HepG2 (cell line): Measurements from ENCODE around the gene TUBB4B. TPM values are rescaled to one million over a fixed set of nuclear protein-coding genes. Genes with fewer than 3 reads are reported as not detected.

ENCODE experiments used
- ATAC-seq: fragments of 200-7000 bp; cut with Tn5 transposase; 3 replicates; pipeline ENCODE4 v1.9.1; 2020; ENCODE audit warnings: mild to moderate bottlenecking, moderate library complexity
- BruUV-seq: library from RNA; stranded (reverse); fragments of 400-500 nt; replicated peaks from 2 replicates; lab custom pipeline; 2021; lab: Mats Ljungman, UMichigan
- CTCF ChIA-PET: fragments of 300-600 bp; formaldehyde crosslinking; extraction: SDS; loops from one replicate; lab custom pipeline; 2021; ENCODE audit warnings: low total read pairs, inconsistent platforms, low intra/inter-chr PET ratio; lab: Yijun Ruan, JAX
- POLR2A ChIA-PET: fragments of 350-600 bp; sonication (Branson Sonifier 250); formaldehyde crosslinking; loops from one replicate; lab custom pipeline; 2020; ENCODE audit warnings: antibody characterized with exemption, inconsistent platforms; lab: Yijun Ruan, JAX
- DNase-seq: peaks from one replicate; pipeline ENCODE4 v3.0.0-alpha.2; 2015; ENCODE audit warnings: low spot score
- FAIRE-seq: peaks from 3 replicates; lab custom pipeline; 2011; peaks lifted over from hg19 to GRCh38; lab: Jason Lieb, UNC
- H2AFZ ChIP-seq: one replicate; pipeline ENCODE4 v1.6.1; 2011; ENCODE audit warnings: low read length, inconsistent platforms
- H3K27ac ChIP-seq: fragments of 300-600 bp; 3 replicates; pipeline ENCODE4 v1.8.0; 2011; ENCODE audit warnings: mixed run types, mild to moderate bottlenecking, mixed read lengths, low read length, inconsistent platforms; ENCODE audit not compliant: insufficient read depth; ENCODE audit errors: extremely low read length
- H3K27me3 ChIP-seq, 2 experiments: fragments of 200-600 bp in 1 of 2; 2 replicates in 1 of 2; 3 replicates in 1 of 2; pipeline versions ENCODE4 v1.6.0 to v1.8.0; 2011; ENCODE audit warnings: low read length in 2 of 2, mild to moderate bottlenecking in 2 of 2, moderate library complexity in 2 of 2, inconsistent platforms in 1 of 2; ENCODE audit not compliant: insufficient read depth in 2 of 2, control insufficient read depth in 1 of 2
- H3K36me3 ChIP-seq, 2 experiments: fragments of 200-600 bp in 1 of 2; replicated peaks in 1 of 2; 2 replicates in 1 of 2; 3 replicates in 1 of 2; pipeline versions ENCODE4 v1.5.1 to v1.8.0; 2011; ENCODE audit warnings: low read length in 2 of 2, inconsistent platforms in 1 of 2; ENCODE audit not compliant: insufficient read depth in 2 of 2, control insufficient read depth in 1 of 2
- H3K4me1 ChIP-seq: 2 replicates; pipeline ENCODE4 v1.5.1; 2012; ENCODE audit warnings: low read length, inconsistent platforms; ENCODE audit not compliant: insufficient read depth
- H3K4me2 ChIP-seq: 2 replicates; pipeline ENCODE4 v1.6.0; 2011; ENCODE audit warnings: low read depth, low read length, inconsistent platforms
- H3K4me3 ChIP-seq, 3 experiments: fragments of 200-600 bp in 1 of 3; sonication (generic), shearing (Covaris generic) in 1 of 3; replicated peaks in 1 of 3; 2 replicates each; pipeline ENCODE4 v1.5.1; 2011 to 2016; ENCODE audit warnings: low read length in 3 of 3, inconsistent platforms in 2 of 3, low read depth in 2 of 3, mild to moderate bottlenecking in 2 of 3, control low read depth in 1 of 3, mixed read lengths in 1 of 3; ENCODE audit not compliant: insufficient read depth in 1 of 3
- H3K79me2 ChIP-seq: one replicate; pipeline ENCODE4 v1.6.1; 2011; ENCODE audit warnings: low read length, inconsistent platforms; ENCODE audit not compliant: insufficient read depth
- H3K9ac ChIP-seq: 2 replicates; pipeline ENCODE4 v1.6.0; 2011; ENCODE audit warnings: mild to moderate bottlenecking, low read depth, low read length, inconsistent platforms; ENCODE audit not compliant: insufficient read depth
- H3K9me3 ChIP-seq: 2 replicates; pipeline ENCODE4 v1.5.1; 2012; ENCODE audit warnings: mild to moderate bottlenecking, low read length
- H4K20me1 ChIP-seq: 2 replicates; pipeline ENCODE4 v1.6.0; 2011; ENCODE audit warnings: inconsistent platforms, mild to moderate bottlenecking, low read length, moderate library complexity; ENCODE audit not compliant: insufficient read depth
- EZH2 ChIP-seq: conservative IDR thresholded peaks from 2 replicates; pipeline ENCODE4 v1.6.1; 2012; ENCODE audit warnings: mild to moderate bottlenecking, low read depth, low read length, moderate library complexity
- NFE2 ChIP-seq: sonication (generic); formaldehyde crosslinking; IDR thresholded peaks from 2 replicates; pipeline ENCODE4 v1.4.0; 2020; ENCODE audit warnings: missing genetic modification reagents
- POLR2A ChIP-seq, 2 experiments: IDR thresholded peaks; 2 replicates each; pipeline ENCODE4 v1.6.1; 2011; ENCODE audit warnings: low read depth in 2 of 2, low read length in 2 of 2, mild to moderate bottlenecking in 1 of 2, moderate library complexity in 1 of 2; ENCODE audit not compliant: insufficient read depth in 1 of 2
- ZNF225 ChIP-seq: sonication (generic); formaldehyde crosslinking; IDR thresholded peaks from 2 replicates; pipeline ENCODE4 v1.4.0; 2020; ENCODE audit warnings: mild to moderate bottlenecking, missing genetic modification reagents
- ZNF280D ChIP-seq: sonication (generic); formaldehyde crosslinking; IDR thresholded peaks from 2 replicates; pipeline ENCODE4 v1.5.1; 2020; ENCODE audit warnings: mild to moderate bottlenecking, missing genetic modification reagents
- ZNF552 ChIP-seq: sonication (generic); formaldehyde crosslinking; IDR thresholded peaks from 2 replicates; pipeline ENCODE4 v1.9.0; 2022; ENCODE audit warnings: missing genetic modification reagents, mild to moderate bottlenecking, borderline replicate concordance
- WGBS: methylation state at CpG from one replicate; pipeline ENCODE4 v1.1.6; 2017; ENCODE audit warnings: low lambda C conversion rate; 5-methylcytosine and 5-hydroxymethylcytosine counted together
- in situ Hi-C: cut with HindIII; loops from 2 replicates; pipeline ENCODE4 v1.10.0; 2017; ENCODE audit warnings: low pct_unique_long_range_greater_than_20kb; ENCODE audit not compliant: extremely low pct_ligation_motif_present
- intact Hi-C: fragments of 100-400 bp; cut with micrococcal nuclease; formaldehyde crosslinking; loops from one replicate; pipeline ENCODE4 v1.10.0; 2022; ENCODE audit not compliant: unreplicated experiment
- polyA plus RNA-seq, 8 experiments: library from polyadenylated mRNA; depleted of rRNA in 3 of 8; stranded (reverse) in 7 of 8; unstranded in 1 of 8; fragments of >200 nt; fragmentation: Illumina TruSeq in 4 of 8; extraction: Trizol in 4 of 8; gene quantifications; 2 replicates each; pipeline versions ENCODE4 v1.2.1 to v1.2.3, GENCODE V29; 2011 to 2016; ENCODE audit warnings: low read depth in 4 of 8, missing spikeins in 1 of 8, mixed read lengths in 1 of 8; ENCODE audit not compliant: insufficient read depth in 1 of 8
- total RNA-seq, 5 experiments: library from RNA; depleted of rRNA; stranded (reverse); fragments of >200 nt; fragmentation: Illumina TruSeq; extraction: Trizol; gene quantifications; 2 replicates each; pipeline ENCODE4 v1.2.3, GENCODE V29; 2016; ENCODE audit warnings: low read depth in 1 of 5
- TF ChIP-seq, protein P1 (sequence below): sonication (generic); formaldehyde crosslinking; IDR thresholded peaks from 2 replicates; pipeline ENCODE4 v1.5.0; 2020; ENCODE audit warnings: mild to moderate bottlenecking, missing genetic modification reagents
- TF ChIP-seq, protein P2 (sequence below): sonication (generic); formaldehyde crosslinking; IDR thresholded peaks from 2 replicates; pipeline ENCODE4 v1.5.1; 2020; ENCODE audit warnings: mild to moderate bottlenecking, missing genetic modification reagents, borderline replicate concordance

TUBB4B gene
- total and polyA plus RNA-seq, 2 of the 13 experiments (the other 11 are each of a cell fraction or from before 2014, with no cell fraction given): 182 to 412 TPM

DNA sequence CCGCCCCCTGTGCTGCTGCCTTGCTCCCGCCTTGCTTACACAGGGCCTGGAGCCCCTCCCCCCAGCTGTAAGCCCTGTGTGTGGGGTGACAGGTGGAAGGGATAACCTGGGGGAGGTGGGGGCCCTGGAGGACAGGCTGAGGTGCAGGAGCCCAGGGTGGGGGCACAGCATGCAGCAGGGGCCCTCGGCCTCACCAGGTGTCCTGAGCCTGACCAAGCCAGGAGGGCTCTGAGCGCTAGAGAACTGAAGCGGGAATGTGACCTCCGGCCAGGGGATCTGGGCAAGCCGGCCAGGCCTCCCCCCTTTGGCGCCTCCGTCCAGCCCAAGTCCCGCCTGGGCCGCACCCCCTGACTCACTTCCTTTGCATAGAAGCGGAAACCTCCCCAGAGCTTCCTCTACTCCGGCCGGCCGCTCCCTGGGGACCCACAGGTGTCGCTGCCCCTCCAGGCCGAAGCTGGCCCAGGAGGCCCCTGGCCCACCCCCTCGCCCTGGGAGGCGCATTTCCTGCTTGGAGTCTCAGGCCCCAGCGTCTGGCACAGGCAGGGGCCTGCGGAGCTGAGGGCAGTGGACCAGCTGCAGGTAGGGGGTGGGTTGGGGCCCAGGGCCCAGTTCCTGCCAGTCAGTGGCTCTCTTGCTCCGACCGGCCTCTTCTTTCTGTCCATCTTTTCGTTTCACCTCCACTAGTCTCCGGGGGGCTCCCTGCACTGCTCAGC lies 36.4 kb downstream of the TUBB4B start, which contains the start of gene TOR4A (continued):
- TF ChIP-seq, protein P1, sequence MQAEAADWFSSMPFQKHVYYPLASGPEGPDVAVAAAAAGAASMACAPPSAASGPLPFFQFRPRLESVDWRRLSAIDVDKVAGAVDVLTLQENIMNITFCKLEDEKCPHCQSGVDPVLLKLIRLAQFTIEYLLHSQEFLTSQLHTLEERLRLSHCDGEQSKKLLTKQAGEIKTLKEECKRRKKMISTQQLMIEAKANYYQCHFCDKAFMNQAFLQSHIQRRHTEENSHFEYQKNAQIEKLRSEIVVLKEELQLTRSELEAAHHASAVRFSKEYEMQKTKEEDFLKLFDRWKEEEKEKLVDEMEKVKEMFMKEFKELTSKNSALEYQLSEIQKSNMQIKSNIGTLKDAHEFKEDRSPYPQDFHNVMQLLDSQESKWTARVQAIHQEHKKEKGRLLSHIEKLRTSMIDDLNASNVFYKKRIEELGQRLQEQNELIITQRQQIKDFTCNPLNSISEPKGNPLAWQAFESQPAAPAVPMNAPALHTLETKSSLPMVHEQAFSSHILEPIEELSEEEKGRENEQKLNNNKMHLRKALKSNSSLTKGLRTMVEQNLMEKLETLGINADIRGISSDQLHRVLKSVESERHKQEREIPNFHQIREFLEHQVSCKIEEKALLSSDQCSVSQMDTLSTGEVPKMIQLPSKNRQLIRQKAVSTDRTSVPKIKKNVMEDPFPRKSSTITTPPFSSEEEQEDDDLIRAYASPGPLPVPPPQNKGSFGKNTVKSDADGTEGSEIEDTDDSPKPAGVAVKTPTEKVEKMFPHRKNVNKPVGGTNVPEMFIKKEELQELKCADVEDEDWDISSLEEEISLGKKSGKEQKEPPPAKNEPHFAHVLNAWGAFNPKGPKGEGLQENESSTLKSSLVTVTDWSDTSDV (CRISPR knock-in tag): no peak; the same call in 1 of the 2 replicates
- peak in 1 of 2 experiments; percentile 85; a peak in 2 of 4 replicates for TF ChIP-seq POLR2A (IDR thresholded peaks at IDR 0.05; ENCODE audit: insufficient read depth in 1 of 2, low read depth in 2 of 2, low read length in 2 of 2)
- peak; percentile 80; the same call in 1 of the 2 replicates for TF ChIP-seq ZNF280D (CRISPR knock-in tag)
- TF ChIP-seq, all 625 proteins: peak for 247

DNA sequence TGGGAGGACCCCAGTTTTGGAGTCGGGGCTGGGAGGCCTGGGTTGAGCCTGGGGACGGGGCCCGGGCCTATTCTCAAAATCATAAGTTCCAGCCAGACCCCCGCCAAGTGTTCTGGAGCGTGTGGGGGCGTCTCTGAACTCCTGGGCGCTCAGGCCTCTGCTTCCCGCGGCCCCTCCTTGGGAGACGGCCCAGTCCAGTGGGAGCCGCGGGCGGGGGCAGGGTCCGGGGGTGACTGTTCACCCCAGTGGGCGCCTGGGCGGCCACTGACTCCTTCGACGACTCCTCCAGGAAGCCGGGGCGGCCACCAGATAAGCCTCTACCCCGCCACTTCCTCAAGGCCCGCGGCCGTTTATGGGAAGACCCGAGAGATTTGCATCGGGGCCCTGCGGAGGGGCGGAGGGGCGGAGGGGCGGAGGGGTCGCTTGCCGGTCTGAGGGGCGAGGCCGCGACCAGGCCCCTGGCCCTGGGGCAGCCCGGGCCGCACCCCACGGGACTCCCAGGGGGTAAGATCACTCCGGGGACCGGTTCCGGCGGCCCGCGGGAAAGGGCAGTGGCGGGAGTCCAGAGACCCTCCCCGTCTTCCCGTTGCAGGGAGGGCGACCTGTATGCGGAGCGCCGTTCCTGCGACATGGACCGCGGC lies 37.1 kb downstream of the TUBB4B start:
- WGBS: 0% methylated on average over 3 of the region's 54 CpGs
- H3K4me3 ChIP-seq: peak overlapping the region; percentile 87 to 90 (median 88)
- no peak for FAIRE-seq
- TF ChIP-seq ZNF225 (no peak), ZNF552 (no peak), NFE2 (no peak), EZH2 (no peak)
- TF ChIP-seq, protein P2, sequence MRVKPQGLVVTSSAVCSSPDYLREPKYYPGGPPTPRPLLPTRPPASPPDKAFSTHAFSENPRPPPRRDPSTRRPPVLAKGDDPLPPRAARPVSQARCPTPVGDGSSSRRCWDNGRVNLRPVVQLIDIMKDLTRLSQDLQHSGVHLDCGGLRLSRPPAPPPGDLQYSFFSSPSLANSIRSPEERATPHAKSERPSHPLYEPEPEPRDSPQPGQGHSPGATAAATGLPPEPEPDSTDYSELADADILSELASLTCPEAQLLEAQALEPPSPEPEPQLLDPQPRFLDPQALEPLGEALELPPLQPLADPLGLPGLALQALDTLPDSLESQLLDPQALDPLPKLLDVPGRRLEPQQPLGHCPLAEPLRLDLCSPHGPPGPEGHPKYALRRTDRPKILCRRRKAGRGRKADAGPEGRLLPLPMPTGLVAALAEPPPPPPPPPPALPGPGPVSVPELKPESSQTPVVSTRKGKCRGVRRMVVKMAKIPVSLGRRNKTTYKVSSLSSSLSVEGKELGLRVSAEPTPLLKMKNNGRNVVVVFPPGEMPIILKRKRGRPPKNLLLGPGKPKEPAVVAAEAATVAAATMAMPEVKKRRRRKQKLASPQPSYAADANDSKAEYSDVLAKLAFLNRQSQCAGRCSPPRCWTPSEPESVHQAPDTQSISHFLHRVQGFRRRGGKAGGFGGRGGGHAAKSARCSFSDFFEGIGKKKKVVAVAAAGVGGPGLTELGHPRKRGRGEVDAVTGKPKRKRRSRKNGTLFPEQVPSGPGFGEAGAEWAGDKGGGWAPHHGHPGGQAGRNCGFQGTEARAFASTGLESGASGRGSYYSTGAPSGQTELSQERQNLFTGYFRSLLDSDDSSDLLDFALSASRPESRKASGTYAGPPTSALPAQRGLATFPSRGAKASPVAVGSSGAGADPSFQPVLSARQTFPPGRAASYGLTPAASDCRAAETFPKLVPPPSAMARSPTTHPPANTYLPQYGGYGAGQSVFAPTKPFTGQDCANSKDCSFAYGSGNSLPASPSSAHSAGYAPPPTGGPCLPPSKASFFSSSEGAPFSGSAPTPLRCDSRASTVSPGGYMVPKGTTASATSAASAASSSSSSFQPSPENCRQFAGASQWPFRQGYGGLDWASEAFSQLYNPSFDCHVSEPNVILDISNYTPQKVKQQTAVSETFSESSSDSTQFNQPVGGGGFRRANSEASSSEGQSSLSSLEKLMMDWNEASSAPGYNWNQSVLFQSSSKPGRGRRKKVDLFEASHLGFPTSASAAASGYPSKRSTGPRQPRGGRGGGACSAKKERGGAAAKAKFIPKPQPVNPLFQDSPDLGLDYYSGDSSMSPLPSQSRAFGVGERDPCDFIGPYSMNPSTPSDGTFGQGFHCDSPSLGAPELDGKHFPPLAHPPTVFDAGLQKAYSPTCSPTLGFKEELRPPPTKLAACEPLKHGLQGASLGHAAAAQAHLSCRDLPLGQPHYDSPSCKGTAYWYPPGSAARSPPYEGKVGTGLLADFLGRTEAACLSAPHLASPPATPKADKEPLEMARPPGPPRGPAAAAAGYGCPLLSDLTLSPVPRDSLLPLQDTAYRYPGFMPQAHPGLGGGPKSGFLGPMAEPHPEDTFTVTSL (CRISPR knock-in tag): no peak

More for the DNA sequence above, 37.1 kb downstream of the TUBB4B start:
- in situ Hi-C loops: no loop called here
- intact Hi-C loops: no loop called here
- no peak for DNase-seq
- Histone ChIP-seq H4K20me1 (no peaks in the 10 kb centered on the region), H3K36me3 (peaks cover 0 to 11% of the 10 kb centered on the region in 2 experiments; a peak in 3 of 5 replicates), H3K4me1 (peaks cover 21% of the 10 kb centered on the region), H2AFZ (no peak overlapping the region), H3K27ac (peak overlapping the region; percentile 90), H3K79me2 (peaks cover 6% of the 10 kb centered on the region), H3K4me2 (peak overlapping the region; percentile 88), H3K9ac (peak overlapping the region; percentile 82), H3K27me3 (no peaks in the 10 kb centered on the region; a peak in 1 of 5 replicates), H3K9me3 (no peaks in the 10 kb centered on the region)
- ChIA-PET CTCF (no interaction called here), POLR2A (interaction anchor here (0.7 to 2.8 kb wide), 26 partner anchors 9 to 340 kb away, joined by 3 to 78 read pairs (median 8); partner anchors contain the start of genes ENTPD8, EXD3, NELFB and NOXA1)
- BruUV-seq: no TSS peak
- ATAC-seq: peak; percentile 0; the same call in 2 of the 3 replicates
